ENCODE results near the gene CCNY.
A peak's percentile ranks its signal among the peaks of the same experiment; 100 is the strongest.
"Not testable (repeated sequence)": the region's sequence is repeated elsewhere in the genome, so short reads cannot be mapped to it uniquely, and the experiment has no call there.

Gene CCNY

GRCh38 chr10:35336084-35336831 is at the start of gene CCNY:
CCNY (plus strand) TSS chr10:35336509; CDS start chr10:35337054, 545 bp downstream.
- peak; percentile 77 for DNase-seq

GRCh38 chr10:35289198-35289597 is 47.1 kb upstream of the CCNY start:
- no peak for DNase-seq

DNA sequence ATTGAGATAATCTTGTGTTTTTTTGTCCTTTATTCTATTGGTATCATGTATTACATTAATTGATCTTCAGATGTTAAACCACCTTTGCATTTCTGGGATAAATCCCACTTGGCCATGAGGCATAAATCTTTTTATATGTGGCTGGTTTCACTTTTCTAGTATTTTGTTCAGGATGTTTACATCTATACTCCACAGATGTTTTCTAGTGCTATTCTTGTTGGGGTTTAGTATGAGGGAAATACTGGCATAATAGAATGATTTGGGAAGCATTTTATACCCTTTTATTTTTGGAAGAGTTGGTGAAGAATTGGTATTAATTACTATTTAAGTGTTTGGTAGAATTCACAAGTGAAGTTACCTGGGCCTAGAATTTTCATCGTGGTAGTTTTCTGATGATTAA is 41.8 kb upstream of the CCNY start:
- no peak for DNase-seq

DNA sequence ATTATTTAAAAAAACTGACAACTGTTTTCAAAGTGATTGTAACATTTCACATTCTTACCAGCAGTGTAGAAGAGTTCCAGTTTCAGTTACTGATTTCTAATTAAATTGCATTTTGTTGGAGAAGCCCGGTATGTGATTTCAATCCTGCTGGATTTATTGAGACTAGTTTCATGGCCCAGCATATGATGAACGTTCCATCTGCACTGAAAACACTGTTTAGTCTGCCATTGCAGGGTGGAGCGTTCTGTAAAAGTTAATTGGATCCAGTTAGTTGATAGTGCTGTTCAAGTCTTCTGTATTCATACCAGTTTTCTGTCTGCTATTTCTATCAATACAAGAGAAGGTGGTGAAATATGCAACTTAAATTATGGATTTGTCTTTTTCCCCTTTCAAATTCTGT is 37.3 kb upstream of the CCNY start:
- no peak for DNase-seq

- no peak for DNase-seq
Observed at GRCh38 chr10:35300063-35300699, 36.1 kb upstream of the CCNY start.

GRCh38 chr10:35304649-35305048 is 31.7 kb upstream of the CCNY start:
- no peak for DNase-seq

- DNase-seq: no peak
Observed at GRCh38 chr10:35306852-35307251, 29.5 kb upstream of the CCNY start.

DNA sequence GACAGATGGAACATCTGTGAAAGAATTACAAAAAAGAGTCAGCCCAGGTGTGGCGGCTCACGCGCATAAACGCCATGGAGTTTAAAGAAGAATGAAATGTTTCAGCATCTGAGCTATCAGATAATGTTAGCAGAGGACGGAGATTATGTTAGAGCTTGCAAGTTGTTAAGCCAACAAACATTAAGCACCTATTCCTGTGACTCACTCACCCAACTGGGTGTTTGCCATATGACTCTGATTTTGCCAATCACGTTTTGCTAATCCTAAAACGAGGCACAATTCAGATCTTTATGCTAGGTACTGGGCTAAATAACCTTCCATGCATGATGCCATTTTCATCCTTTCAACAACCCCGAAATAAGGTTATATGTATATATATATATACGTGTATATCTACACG is 29.0 kb upstream of the CCNY start:
- DNase-seq: no peak

GRCh38 chr10:35308809-35309208 is 27.5 kb upstream of the CCNY start:
- DNase-seq: no peak

DNA sequence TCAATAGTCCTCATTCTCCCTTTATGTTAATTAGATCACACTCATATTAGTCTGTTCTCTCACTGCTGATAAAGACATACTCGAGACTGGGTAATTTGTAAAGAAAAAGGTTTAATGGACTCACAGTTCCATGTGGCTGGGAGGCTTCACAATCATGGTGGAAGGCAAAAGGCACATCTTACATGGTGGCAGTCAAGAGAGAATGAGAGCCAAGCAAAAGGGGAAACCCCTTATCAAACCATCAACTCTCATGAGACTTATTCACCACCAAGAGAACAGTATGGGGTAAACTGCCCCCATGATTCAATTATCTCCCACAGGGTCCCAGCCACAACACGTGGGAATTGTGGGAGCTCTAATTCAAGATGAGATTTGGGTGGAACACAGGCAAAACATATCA is 22.2 kb upstream of the CCNY start:
- not testable (repeated sequence) for DNase-seq

DNA sequence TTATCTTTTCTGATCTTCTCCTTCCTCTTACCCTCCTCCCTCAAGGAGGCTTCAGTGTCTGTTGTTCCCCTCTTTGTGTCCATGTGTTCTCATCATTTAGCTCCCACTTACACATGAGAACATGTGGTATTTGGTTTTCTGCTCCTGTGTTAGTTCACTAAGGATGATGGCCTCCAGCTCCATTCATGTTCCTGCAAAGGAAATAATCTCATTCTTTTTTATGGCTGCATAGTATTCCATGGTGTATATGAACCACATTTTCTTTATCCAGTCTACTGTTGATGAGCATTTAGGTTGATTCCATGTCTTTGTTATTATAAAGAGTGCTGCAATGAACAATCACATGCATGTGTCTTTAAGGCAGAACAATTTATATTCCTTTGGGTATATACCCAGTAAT is 21.1 kb upstream of the CCNY start:
- DNase-seq: not testable (repeated sequence)

GRCh38 chr10:35316218-35316967 is 19.9 kb upstream of the CCNY start:
- no peak for DNase-seq

- no peak for DNase-seq
Observed at GRCh38 chr10:35318551-35318950, 17.8 kb upstream of the CCNY start.

DNA sequence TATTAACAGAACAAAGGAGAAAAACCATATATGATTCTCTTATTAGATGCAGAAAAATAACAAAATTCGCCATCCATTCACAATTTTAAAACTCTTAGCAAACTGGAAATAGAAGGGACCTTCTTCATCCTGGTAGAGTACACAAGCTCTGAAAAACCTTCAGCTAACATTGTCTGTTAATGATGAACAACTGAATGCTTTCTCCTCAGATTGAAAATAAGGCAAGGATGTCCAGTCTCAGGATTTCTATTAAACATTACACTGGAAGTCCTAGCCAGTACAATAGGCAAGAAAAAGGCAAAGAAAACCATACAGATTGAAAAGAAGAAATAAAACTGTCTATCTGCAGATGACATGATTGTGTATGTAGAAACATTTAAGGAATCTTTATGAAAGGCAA is 16.0 kb upstream of the CCNY start:
- DNase-seq: no peak

DNA sequence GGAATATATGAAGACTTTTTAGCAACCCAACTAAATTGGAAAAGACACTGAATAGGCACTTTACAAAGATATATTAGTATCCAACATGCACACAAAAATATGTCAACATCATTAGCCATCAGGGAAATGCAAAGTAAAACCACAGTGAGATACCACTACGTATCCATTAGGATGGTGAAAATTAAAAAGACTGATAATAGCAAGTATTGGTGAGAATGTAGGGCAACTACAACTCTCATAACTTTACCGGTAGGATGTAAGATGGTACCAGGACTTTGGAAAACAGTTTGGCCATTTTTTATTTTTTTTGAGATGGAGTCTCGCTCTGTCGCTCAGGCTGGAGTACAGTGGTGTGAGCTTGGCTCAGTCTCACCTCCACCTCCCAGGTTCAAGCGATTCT is 13.7 kb upstream of the CCNY start:
- DNase-seq: no peak

DNA sequence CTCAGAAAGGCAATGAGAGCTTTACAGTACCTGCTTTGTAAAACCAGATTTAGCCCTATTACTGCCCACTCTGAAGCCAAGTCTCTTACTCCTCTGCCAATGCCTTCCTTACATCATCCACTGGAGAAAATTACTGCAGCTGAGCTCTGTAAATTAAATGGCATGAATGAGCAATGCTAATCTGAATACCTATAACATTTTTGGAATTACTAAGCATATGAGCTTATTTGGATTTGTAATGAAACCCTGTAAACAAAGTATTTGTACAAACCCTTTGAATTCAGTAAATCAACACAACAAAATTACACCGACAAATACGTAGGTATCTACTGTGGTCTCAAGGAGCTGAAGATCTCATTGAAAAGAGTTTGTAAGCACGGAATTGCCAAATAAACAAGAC is 12.1 kb upstream of the CCNY start:
- DNase-seq: no peak

- no peak for DNase-seq
Observed at GRCh38 chr10:35326466-35327235, 9.7 kb upstream of the CCNY start.

- DNase-seq: no peak
Observed at GRCh38 chr10:35327790-35328403, 8.4 kb upstream of the CCNY start.

GRCh38 chr10:35328404-35329037 is 7.8 kb upstream of the CCNY start:
- no peak for DNase-seq

DNA sequence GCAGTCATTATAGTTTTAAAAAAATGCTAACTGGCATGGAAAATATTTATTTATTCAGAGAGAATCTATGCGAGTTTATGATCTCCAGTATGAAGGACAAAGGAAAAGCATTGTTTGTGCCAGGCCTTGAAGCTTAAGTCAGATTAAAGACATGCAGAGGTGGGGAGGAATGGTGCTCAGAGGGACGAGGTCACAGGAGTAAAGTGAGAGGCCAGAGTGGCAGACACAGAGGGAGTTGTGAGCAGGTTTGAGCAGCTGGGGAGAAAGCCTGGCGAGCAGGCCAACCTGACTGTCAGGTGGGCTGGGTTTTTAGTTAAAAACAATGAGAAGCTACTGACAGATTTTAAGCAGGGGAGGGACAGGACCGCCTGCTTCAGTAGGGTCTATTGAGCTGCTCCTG is 6.8 kb upstream of the CCNY start:
- DNase-seq: no peak

DNA sequence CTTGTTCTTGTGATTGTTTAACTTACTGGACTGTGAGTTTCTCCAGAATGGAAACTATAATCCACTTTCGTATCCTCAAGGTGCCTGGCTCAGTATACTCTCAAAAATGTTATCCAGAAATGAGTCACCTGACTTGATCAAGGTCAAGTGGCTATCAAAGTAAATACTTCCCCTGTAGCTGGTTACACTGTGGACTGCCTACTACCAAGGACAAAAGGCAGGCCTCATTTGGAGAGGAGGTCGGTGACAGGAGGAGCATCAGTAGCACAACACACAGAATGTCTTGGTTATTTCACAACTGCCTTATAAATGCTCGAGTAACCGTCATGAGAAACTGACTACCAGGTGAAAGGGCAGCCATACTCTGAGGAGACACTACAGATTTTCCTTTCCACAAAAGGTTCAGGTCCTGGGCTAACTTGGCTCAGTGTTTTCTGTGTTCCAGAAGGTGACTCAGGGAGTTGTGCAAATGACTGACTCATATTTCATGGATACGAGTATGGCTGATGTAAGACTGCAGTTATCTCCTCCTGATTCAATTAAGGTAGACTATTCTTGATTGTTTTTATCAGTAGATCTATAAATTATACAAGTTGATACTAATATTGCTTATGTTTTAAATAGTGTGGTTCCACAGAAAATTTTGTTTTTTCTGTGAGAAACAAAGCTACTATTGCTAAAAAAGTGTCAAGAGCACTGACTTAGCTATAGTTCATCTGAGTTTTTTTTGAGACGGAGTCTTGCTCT is 4.2 kb upstream of the CCNY start:
- no peak for DNase-seq

DNA sequence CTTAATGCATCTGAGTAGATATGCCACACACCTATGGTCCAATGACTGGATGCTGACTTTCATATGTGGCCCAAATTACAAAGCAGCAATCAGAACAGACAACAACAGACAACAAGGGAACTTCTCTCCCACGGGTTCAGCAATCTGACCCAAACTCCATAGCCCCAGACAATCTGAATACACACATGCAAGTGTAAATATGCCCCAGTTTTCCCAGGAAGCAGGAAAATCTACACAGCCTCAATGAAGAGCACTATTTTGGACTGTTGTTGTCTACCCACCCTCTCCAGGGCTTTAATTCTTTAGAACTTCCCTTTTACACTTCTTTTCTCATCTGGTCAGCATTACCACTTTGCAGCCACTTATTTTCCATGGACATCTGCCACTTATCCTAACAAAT is 2.0 kb upstream of the CCNY start:
- no peak for DNase-seq

All from activated CD4-positive, alpha-beta T cell treated with anti-CD3 and anti-CD28 coated beads, Interleukin-2, amount 50 U/mL, for 1 hour (primary cell).